ENCODE results near the gene NELFB.

DNA sequence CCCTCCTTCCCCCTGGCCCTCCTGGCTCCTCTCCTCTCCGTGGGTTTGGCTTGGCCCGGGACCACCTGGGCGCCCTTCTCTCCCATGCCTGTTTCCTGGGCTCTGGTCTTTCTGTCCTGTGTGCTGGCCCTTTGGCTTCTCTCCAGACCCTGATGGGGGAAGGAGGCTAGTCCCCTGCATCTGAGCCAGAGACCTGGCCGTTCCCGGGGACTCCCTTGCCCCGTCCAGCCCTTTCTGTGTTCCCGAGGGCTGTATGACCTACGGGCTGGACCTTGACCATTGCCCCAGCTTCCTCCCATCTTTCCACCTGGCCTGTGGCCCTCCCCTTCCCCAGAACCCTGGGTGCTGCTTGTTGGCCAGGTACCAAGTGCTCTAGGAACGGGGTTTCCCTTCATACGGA lies 8.4 kb downstream of the NELFB start:
- TF ChIP-seq CTCF (conservative IDR thresholded peaks at IDR 0.05; ENCODE audit: low read length), result no peak
- no peak for TF ChIP-seq EZH2phosphoT487 (IDR thresholded peaks at IDR 0.05; ENCODE audit: borderline replicate concordance, low read depth, low read length)
